Subcutaneous adipose tissue (tissue), 4 donors: Measurements from ENCODE around the gene TMIE. TPM values are rescaled to one million over a fixed set of nuclear protein-coding genes. Genes with fewer than 3 reads are reported as not detected.

Source experiments
- total RNA-seq, 4 donors: library from RNA; depleted of rRNA; stranded (reverse); fragments of >200 nt; gene quantifications; one replicate each; pipeline ENCODE4 v1.1.0, GENCODE V29; 2016
- TF ChIP-seq, protein P1 (sequence below): fragments of 450-650 bp; IDR thresholded peaks from one replicate; pipeline ENCODE4 v1.5.1; 2016; ENCODE audit warnings: low read depth, mild to moderate bottlenecking, control low read depth, antibody characterized with exemption, moderate library complexity

Gene TMIE
- total RNA-seq, 4 donors from 2014 or later: 0.88 TPM; not detected in 3

DNA sequence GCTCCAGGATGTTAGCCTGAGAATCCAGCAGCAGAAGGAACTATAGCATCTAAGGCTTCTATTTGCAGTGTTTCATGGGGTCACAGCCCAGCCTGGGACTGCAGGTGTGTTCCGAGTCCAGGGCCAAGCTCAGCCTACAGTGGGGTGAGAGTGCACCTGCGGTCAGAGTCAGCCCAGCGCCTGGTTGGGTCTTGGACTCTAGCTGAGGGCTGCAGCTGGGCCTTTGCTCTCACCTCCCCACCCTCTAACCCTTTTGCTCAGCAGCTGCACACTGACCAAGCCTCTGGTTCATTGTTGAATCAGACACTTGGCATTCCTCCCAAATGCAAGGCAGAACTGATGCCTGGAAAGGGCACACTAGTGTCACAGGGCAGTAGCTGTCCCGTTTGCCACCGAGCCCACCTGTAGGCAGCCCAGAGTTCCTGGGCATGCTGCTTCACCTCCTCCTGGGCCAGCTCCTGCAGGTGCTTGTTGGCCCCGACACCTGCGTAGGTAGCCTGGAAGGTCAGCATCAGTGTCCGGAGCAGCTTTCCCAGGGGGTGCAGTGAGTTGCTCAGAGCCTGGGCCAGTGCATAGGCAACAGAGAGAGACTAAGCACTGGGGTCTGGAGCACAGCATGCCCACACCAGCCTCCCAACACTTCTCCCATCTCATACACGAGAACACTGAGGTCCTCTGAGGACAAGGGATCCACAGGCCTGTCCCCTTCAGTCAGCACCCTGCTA is 25.2 kb upstream of the TMIE start:
- TF ChIP-seq, protein P1, sequence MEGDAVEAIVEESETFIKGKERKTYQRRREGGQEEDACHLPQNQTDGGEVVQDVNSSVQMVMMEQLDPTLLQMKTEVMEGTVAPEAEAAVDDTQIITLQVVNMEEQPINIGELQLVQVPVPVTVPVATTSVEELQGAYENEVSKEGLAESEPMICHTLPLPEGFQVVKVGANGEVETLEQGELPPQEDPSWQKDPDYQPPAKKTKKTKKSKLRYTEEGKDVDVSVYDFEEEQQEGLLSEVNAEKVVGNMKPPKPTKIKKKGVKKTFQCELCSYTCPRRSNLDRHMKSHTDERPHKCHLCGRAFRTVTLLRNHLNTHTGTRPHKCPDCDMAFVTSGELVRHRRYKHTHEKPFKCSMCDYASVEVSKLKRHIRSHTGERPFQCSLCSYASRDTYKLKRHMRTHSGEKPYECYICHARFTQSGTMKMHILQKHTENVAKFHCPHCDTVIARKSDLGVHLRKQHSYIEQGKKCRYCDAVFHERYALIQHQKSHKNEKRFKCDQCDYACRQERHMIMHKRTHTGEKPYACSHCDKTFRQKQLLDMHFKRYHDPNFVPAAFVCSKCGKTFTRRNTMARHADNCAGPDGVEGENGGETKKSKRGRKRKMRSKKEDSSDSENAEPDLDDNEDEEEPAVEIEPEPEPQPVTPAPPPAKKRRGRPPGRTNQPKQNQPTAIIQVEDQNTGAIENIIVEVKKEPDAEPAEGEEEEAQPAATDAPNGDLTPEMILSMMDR: no peak

DNA sequence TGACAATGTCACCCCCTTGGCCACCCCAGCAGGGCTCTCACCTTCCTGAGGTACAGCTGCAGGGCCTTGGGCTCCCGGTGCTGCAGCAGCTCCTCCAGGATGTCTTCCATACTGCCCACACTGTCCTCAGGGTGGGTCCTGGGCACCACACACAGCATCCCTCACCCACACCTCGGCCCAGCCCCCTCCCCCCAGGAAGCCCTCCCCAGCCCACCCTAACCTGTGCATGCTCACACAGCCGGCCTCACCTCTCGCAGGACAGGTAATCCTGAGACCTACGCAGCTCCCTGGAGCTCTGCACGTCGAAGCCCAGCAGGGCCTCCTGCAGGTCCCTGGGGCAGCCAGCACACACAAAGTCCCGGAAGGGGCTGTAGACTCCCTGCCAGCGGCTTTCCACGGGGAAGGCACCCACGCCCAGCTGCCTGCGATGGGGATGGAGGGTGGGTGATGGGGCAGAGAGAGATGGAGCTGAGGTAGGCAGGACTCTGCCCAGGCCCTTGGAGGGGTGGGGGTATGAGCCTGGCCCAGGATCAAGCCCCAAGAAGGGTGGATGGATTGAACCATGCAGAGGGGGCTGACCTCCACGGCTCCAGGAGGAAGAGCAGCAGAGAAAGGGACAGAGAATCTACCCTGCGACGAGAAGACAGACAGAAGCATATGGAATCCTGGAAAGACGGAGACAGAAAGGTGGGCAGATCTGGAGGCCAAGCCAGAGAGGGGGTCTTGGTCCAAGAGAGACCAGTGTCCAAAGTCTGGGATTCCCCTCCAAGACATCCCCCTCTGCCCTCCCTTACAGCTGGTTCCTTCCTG is 24.4 kb upstream of the TMIE start:
- TF ChIP-seq, protein P1: no peak

DNA sequence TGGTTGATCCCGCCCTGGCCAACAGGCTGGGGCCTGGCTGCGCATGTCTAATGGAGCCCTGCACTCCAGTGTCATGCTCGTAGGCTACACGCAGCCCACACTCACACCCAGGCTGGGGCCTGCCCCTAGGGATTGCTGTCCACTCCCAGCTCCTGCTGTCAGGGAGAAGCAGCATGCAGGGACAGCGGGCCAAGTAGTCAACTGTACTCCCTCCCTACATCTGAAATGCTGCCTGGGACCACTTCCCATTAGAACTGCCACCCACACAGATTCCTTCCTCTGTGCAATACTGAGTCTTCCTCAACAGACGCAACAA is 23.8 kb upstream of the TMIE start:
- TF ChIP-seq, protein P1: no peak

DNA sequence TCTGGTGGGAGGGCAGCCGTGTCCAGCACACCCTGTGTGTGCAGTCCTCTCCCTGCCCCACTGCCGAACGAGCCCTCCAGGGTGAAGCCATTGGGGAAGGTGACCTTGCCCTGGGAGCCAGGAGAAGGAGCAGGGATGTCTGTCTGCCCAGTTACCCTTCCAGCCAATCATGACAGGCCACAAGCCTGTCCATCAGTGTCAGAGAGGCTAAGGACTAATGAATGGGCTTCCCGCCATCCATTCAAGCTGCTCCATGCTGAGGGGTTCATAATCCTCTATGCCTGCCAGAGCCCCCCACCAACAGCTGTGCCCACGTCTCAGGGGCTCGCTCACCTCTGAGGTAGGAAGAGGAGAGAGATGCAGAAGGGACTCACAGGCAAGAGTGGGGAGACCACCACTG is 22.9 kb upstream of the TMIE start:
- TF ChIP-seq, protein P1: no peak

DNA sequence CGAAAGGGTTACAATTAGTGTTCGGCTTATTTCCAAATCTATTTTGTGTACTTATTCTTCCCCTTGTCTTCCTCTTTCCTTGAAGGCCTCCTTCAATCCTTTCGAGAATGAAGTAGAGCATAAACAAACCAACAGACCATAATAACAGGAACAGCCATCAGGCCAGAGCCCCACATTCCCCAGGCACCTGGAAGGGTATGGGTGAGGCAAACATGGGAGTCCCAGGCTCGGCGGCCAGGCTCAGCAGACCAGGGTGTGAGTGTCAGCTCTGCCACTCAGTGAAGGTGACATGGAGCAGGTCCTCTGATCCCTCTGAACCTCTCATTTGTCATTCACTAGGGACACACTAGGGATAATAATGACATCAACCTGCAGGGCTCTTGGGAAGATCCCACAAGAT is 21.5 kb upstream of the TMIE start:
- TF ChIP-seq, protein P1: no peak

DNA sequence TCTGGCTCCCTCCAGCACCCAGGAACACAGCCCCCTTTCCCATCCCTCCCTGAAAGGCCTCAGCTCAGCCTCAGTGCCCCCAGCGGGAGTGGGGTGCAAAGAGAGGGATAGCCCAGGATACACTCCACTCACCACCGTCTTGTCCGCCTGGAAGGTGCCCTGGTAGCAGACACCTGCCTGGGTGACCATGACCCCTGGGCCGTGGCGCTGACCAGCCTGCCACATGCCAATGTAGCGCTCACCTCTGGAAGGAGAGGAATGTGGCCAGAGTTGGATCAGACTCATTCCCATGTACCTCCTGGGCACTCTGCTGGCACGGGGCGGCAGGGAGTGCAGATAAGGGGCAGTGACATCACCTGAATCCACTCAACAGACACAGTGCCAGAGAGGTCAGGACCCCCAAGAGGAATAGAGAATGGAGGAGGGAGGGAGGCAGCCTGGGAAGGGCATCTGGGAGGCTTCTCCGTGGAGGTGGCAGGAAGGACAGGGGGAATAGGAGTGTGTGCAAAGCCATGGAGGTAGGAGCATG is 20.8 kb upstream of the TMIE start:
- TF ChIP-seq, protein P1: no peak

DNA sequence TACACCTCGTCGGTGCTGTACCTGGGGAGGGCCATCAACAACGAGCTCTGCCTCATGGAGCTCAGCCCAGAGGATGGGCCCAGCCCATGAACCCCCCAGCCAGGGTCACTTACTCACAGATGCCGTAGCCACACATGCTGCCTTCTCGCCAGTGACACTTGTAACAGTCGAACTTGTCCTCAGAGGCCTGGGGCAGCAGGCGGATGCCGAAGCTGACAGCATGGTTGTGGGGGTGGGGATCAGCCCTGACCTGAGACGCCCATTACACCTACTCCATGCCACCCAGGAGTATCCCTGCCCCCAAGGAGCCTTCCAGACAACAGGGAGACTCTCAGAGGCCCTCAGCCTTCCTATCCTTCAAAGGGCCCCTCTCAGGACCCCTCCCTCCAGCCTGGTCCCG is 19.8 kb upstream of the TMIE start:
- TF ChIP-seq, protein P1: no peak
